NCI-H146 (cell line): Measurements from ENCODE around the gene RBM45.
"Not testable (repeated sequence)": the region's sequence is repeated elsewhere in the genome, so short reads cannot be mapped to it uniquely, and the experiment has no call there.

Source experiments
- DNase-seq: peaks from one replicate; lab custom pipeline; 2025; lab: John Stamatoyannopoulos, UW

RBM45 gene, protein sequence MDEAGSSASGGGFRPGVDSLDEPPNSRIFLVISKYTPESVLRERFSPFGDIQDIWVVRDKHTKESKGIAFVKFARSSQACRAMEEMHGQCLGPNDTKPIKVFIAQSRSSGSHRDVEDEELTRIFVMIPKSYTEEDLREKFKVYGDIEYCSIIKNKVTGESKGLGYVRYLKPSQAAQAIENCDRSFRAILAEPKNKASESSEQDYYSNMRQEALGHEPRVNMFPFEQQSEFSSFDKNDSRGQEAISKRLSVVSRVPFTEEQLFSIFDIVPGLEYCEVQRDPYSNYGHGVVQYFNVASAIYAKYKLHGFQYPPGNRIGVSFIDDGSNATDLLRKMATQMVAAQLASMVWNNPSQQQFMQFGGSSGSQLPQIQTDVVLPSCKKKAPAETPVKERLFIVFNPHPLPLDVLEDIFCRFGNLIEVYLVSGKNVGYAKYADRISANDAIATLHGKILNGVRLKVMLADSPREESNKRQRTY

GRCh38 chr2:178112202-178113152, at the start of gene RBM45:
RBM45 (plus strand) TSS chr2:178112437; CDS start chr2:178112547, 110 bp downstream.
- peak; percentile 89 for DNase-seq

DNA sequence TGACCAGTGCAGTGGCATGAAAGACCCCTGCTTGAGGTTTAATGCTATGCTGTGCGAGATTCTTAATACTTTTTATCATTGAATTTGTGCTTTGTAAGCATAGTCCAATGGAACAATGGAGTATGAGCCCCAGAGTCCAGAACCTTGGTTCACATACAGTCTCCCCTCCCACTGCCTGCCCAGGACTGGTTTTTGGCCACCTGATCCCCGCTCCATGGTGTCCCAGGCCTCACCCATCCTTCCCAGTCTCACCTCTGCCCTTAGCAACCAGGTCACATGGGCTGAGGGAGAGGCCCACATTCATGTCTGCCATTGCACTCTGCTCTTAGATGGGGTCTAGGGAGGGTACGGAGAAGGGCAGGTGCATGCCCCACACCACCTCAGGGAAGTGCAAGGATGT, 45.9 kb upstream of the RBM45 start:
- no peak for DNase-seq

- DNase-seq = no peak
Observed at GRCh38 chr2:178066890-178067669, 45.2 kb upstream of the RBM45 start.

DNA sequence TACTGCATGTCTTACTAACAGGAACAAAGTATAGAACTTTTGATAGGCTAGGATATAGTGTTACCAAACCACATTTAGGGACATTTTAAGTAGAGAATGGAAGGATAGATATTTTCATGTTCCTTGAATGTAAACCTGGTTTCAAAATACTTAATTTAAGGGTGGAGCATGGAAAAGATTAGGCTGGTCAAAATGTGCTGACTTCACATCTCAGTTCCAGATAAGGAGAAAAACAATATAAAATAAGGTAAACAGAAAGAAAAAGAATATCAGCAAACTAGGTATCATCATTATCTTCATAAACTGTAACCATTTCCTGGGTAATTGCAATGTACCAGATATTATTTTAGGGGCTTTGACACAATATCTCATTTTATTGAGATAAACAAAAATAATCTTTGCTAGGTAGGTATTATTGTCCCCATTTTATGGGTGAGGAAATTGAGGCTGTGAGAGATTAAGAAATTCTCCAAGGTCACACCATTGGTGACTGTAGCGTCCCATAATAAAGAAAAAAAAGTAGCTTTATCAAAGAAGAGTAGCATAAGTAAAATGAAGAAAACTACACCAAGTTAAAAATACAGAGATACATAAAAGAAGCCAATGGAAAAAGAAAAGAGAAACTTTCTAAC, 43.3 kb upstream of the RBM45 start:
- no peak for DNase-seq

DNA sequence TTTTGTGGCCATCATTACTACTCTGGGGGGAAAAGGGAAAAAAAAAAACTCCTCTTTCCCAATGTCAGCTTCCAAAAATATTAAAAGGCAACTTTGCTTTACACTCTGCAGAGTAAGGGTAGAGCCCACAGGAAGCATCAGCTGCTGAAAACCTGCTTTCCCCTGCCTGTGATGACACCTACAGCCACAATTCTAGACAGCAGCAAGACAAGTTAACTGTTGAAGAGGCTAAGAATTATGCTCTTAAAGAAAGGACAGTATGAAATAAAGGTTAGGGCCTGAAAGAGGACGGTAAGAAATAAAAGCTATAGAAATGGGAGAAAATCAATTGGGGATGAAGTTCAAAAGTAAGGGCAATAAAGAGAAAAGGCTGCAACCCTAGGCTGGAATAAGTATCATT, 42.7 kb upstream of the RBM45 start:
- no peak for DNase-seq

DNA sequence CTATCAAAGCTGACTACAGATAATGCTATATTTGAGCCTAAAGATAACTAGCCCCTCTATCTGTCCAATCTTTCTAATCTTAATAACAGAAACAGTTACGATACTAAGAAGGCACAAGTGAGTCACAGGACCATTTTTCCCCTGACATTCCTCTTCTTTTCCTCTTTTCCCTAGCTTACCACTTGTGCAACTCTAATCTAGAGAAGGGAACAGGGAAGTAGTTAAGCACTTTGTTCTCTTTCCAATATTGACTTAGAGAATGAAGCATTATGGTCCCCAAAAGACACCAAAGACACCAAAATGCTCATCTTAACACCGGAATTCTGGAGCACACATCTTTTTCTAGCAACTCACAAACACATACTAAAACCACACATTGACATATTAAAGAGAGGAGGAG, 41.4 kb upstream of the RBM45 start:
- DNase-seq = no peak

- DNase-seq = no peak
Observed at GRCh38 chr2:178072000-178072382, 40.2 kb upstream of the RBM45 start.

DNA sequence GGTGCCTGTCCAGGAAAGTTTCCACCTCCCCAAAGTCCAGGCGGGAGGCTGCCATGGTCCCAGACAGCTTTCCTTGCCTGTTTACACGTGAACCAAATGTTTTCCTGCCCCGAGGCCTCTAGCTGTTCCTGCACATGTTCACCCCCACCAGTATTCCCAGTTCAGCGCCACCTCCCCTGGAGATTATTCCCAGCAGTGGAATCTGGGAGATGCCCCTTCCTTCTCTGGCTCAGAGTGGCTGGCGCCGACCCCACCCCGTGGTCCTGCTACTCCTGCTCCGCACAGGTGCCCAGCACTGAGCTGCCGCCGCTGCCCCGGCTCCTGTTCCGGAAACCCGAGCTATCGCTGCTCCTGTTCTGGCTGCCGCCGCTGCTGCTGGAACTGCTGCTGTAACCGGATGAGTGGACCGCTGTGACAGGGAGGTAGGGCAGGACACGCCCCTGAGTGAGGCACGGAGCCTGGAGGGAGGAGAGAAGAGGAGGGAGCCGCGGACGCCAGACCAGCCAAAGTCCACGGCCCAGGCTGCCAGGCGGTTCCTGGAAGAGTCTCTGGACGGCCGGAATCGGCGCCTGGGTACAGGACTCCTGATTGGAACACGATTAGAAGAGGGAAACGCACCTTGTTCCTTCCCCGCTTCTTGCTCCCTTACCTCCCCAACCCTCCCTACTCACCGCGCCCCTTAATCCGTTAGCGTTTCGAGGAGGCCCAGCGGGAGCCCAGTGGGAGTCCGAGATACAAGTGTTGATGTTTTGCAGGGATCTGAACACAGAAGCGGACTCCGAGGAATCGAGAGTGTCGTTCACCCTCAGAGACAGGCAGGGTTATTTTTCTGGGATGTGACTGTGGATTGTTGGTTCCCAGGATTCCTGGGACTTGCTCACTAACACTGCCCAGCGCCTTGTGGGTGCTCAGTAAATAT, 39.6 kb upstream of the RBM45 start, which contains the start of gene PDE11A:
TSS of gene PDE11A (minus strand) at position 395 of the 919 bp plus-strand sequence. CDS start at position 55, 340 bp downstream.
- DNase-seq = peak; percentile 81

DNA sequence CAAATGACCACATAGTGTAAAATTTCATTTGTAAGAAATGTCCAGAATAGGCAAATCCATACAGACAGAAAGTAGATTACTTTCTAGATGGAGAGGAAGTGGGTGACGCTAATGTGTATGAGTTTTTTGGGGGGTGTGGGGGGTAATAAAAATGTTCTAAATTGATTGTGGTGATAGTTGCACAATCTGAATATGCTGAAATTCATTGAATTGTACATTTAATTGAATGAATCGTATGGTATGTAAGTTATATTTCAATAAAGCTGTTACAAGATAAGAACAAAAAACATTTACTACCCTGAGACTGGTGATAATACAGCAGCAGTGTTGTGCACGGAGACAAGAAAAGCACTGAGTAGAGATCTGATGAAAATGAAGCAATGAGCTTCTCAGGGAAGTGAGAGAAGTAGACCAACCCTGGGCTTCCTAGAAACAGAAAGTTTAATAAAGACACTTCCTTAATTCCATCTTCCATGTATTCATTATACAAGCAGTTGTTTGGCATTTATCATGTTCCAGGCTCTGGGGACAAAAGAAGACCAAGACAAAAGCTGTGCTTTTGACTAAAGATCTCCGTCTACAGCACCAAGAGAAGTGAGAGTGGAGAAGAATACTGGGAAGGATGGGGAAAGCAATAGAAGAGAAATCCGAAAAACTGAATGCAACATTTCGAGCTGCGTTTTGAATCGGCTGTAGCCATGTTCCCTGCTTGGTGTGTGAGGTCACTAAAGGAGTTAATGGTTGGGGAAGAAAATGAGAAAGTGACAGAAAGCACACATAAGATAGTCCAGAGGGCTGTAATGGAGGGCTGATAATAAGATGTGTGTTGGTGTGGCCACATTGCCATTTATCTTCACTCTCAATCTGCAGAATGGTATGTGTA, 37.9 kb upstream of the RBM45 start:
- no peak for DNase-seq

GRCh38 chr2:178075006-178075326, 37.3 kb upstream of the RBM45 start:
- no peak for DNase-seq

DNA sequence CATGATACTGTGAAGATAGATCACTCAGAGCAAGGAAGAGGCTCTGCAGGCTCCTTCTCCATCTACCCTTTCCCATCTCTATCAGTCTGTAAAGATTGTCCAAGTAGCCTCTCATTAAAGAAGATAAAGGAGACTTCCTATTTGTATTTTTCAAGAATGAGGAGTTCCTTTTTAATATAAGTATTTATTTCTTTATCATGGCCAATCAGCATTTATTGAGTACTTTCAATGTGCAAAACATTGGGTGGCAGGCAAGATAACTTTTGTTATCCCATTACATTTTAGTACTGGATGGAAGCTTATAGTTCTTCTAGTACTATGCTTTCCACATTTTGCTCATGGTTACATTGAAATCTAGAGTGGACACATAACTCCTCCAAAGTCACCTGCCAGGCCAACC, 36.1 kb upstream of the RBM45 start:
- no peak for DNase-seq

GRCh38 chr2:178079279-178079678, 33.0 kb upstream of the RBM45 start:
- not testable (repeated sequence) for DNase-seq

- DNase-seq = no peak
Observed at GRCh38 chr2:178082408-178083045, 29.7 kb upstream of the RBM45 start.

DNA sequence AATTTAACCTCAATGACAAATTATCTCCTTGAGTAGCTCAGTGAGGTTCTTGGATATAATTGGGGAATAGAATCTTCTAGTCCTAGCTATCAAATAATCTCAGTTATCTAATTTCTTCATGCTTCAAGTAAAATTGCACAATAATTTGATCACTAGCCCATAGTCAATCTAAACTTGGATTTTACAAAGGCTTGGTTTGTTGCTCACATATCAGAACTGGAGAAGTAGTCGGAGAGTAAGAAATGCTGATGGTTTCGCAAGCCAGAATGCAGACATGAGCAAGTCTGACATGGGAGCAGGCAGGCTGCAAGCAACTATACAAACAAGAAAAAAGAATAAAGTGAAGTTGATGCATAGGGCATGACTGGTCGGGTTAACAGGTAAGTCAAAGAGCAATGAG, 28.0 kb upstream of the RBM45 start:
- DNase-seq = no peak

DNA sequence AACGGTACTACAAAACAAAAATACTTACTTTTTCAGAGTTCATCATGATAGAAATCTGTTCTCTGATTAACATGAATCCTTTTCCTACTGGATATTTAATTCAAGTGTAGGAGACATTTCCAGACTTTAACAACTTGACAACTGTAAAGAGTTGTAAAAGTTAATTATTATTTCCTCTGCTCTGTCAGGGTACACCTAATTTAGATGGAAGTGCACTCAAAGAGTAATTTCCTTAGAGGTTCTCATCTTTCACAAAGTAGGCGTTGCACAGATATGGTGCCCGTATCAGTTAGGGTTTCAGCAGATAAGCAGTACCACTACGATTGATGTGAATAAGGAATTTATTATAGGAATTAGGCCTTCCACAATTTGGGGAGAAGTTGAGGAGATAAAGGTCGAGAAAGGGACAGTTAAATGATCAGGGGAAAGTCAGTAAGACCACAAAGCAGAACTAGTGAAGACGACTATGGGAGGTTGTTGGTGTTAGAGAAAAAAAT, 23.4 kb upstream of the RBM45 start:
- no peak for DNase-seq

DNA sequence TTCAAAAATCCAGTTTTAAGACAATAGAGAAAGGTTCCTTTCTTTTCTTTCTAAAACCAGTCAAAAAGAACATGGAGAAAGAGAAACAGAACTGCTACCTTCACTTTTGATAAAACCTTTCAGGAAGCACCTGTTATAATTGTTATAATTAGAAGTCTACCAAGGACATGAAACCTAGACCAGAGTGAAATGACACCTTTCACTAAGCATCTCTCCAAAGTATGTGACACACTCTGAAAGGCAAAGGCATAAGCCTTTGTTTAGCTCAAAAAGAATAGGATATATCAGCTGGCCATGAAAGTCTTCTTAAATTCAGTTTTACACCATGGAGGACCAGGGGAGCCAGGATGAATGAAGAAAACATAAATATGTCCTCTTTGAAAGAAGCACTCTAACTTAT, 18.8 kb upstream of the RBM45 start:
- no peak for DNase-seq

DNA sequence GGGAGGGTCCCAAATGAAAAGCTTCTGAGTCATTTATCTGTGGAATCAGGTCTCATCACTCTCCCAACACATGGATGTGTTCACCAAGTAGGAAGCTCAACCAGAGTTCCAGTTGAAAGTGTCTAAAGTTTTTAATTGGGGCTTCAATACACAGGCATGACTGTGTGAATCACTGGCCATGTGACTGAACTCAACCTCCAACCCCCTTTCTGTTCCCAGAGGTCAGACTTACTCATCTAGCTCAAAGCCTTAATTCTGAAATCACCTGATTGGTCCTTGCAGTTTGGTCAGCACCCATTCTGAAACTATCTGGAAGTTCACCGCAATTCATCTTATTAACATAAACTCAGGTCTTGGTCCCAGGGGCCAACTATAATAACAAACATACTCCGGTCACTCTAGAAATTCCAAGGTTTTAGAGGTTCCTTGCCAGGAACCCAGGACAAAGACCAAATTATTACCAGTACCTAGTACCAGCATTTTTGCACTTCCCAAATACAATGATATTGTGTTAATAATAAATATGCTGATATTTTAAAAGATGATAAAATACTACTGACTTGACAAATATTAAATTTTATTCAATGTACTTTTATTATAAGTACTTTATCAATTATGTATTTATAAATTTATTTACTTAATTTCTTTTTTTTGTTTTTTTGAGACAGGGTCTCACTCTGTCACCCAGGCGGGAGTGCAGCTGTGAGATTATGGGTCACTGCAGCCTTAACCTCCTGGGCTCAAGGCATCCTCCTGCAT, 10.7 kb upstream of the RBM45 start:
- no peak for DNase-seq

DNA sequence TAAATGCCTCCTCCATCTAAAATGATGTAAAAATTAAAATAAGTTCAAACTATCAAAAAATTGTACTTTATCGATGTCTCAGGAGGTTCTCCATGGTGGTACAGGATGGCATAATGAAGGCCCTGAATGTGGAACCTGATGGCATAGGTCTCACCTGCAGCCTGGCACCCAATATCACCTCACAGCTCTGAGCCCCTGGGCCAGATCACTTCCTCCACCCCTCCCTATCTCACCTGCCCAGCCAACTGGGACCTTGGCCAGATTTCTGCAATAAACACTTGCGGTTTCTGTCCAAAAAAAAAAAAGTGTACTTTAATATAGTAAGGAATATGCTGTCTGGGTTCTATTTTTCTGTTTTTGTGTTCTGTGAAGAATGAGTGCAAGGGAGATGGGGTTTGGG, 6.7 kb upstream of the RBM45 start:
- DNase-seq = no peak
